ENCODE measurements around the gene GTF2IRD1.
"Not testable (repeated sequence)": the region's sequence is repeated elsewhere in the genome, so short reads cannot be mapped to it uniquely, and the experiment has no call there.

GTF2IRD1 gene

GRCh38 chr7:74625446-74625845 lies 171.7 kb downstream of the GTF2IRD1 start:
- no peak for DNase-seq (ENCODE audit: low read depth, low spot score)
- Histone ChIP-seq H3K9ac (ENCODE audit: insufficient read length, low read depth) (no peak overlapping the region), H3K4me1 (ENCODE audit: insufficient read depth, insufficient read length) (no peaks in the 10 kb centered on the region), H3K9me3 (ENCODE audit: insufficient read depth, low read length) (no peaks in the 10 kb centered on the region), H3K36me3 (ENCODE audit: insufficient read depth, insufficient read length, low read length) (no peaks in the 10 kb centered on the region), H3K4me3 (ENCODE audit: insufficient read length, low read depth) (no peak overlapping the region), H3K27me3 (ENCODE audit: insufficient read depth, insufficient read length) (no peaks in the 10 kb centered on the region)
- TF ChIP-seq YY1 (IDR thresholded peaks at IDR 0.05; ENCODE audit: insufficient read depth, insufficient read length) (no peak), SUZ12 (IDR thresholded peaks at IDR 0.05; ENCODE audit: extremely low read depth, insufficient read depth, insufficient read length) (no peak), ZNF274 (IDR thresholded peaks at IDR 0.05; ENCODE audit: low read depth, low read length) (no peak)

DNA sequence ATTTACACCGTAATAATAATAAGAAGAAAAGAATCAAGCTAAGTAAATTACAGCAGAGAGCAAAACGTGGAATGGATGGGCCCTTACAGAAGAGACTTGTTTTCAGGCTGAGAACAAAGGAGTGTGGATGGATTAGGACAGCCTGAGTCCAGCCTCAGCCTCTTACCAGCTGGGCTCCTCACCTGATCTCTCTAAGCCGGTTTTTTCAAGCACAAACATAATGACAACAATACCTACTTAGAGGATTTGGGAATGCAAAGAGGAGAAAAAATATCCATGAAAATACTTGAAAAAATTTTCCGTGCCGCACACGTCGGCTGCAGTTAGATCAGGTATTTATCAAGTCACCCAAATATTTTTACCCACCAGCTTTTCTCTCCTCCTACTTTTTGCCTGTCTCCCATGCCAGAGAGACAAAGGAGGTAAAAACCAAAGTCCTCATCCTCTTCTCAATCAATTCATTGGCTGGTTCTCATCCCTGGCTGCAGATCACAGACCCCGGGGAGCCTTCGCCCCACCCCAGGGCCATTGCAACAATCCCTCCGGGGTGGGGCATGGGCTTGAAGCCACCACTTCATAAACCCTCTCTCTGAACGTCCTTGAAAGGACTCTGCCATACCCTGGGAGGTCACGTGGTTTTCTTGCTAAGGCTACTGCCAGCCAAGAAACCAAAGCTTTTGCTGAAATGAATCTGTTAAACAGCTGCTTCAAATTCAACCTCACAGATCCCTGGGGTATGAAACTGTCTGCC lies 174.1 kb downstream of the GTF2IRD1 start:
- H3K4me1 ChIP-seq (ENCODE audit: insufficient read depth, insufficient read length), result no peaks in the 10 kb centered on the region

DNA sequence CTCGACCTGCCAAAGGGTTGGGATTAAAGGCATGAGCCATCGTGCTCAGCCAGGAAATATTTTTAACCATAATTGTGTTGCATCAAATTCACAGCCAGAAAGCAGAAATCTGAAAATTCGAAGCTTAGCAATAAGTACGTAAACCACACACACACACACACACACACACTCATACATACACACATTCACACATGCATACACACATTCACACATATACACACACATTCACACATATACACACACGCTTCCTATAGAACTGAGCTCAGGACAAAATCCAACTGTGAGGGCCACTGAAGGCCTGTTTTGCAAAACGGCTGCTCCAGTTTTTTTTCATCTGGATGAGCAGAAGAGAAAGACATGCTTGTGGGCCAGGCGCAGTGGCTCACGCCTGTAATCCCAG lies 178.8 kb downstream of the GTF2IRD1 start:
- TF ChIP-seq YY1 (IDR thresholded peaks at IDR 0.05; ENCODE audit: insufficient read depth, insufficient read length) (no peak), SUZ12 (IDR thresholded peaks at IDR 0.05; ENCODE audit: extremely low read depth, insufficient read depth, insufficient read length) (no peak), ZNF274 (IDR thresholded peaks at IDR 0.05; ENCODE audit: low read depth, low read length) (no peak)
- DNase-seq (ENCODE audit: low read depth, low spot score), result no peak
- H3K4me1 ChIP-seq (ENCODE audit: insufficient read depth, insufficient read length), result no peaks in the 10 kb centered on the region
- H3K9me3 ChIP-seq (ENCODE audit: insufficient read depth, low read length), result no peaks in the 10 kb centered on the region
- H3K36me3 ChIP-seq (ENCODE audit: insufficient read depth, insufficient read length, low read length), result no peaks in the 10 kb centered on the region
- H3K9ac ChIP-seq (ENCODE audit: insufficient read length, low read depth), result no peak overlapping the region
- no peaks in the 10 kb centered on the region for H3K27me3 ChIP-seq (ENCODE audit: insufficient read depth, insufficient read length)
- H3K4me3 ChIP-seq (ENCODE audit: insufficient read length, low read depth), result no peak overlapping the region

More for the DNA sequence above, 174.1 kb downstream of the GTF2IRD1 start:
- Histone ChIP-seq H3K9me3 (ENCODE audit: insufficient read depth, low read length) (no peaks in the 10 kb centered on the region), H3K36me3 (ENCODE audit: insufficient read depth, insufficient read length, low read length) (no peaks in the 10 kb centered on the region), H3K27me3 (ENCODE audit: insufficient read depth, insufficient read length) (no peaks in the 10 kb centered on the region), H3K9ac (ENCODE audit: insufficient read length, low read depth) (peak overlapping the region; percentile 63), H3K4me3 (ENCODE audit: insufficient read length, low read depth) (no peak overlapping the region)
- TF ChIP-seq YY1 (IDR thresholded peaks at IDR 0.05; ENCODE audit: insufficient read depth, insufficient read length) (no peak), ZNF274 (IDR thresholded peaks at IDR 0.05; ENCODE audit: low read depth, low read length) (no peak), SUZ12 (IDR thresholded peaks at IDR 0.05; ENCODE audit: extremely low read depth, insufficient read depth, insufficient read length) (no peak)
- peak; percentile 33 for DNase-seq (ENCODE audit: low read depth, low spot score)

DNA sequence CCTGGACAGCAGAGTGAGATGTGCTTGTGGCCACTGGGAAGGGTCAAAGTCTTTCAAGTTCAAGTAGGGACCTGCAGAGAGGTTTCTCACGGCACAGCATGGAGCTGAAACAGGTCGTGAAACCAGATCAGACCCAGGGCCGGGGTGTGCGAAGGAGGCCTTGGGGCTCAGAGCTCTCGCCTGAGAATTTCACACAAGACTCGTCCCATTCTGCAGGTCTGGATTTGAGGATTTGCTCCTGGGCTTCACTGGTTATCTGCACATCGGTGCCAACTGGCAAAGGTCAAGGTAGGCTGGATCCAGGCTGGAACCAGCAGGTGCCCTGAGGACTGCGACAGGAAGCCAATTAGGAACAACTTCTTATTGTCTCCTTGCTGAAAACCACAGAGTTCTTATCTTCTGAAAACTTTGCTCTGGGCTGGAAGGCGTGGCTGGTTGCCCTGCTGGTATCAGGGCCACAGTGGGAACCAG lies 179.8 kb downstream of the GTF2IRD1 start:
- no peaks in the 10 kb centered on the region for H3K36me3 ChIP-seq (ENCODE audit: insufficient read depth, insufficient read length, low read length)
- H3K27me3 ChIP-seq (ENCODE audit: insufficient read depth, insufficient read length), result no peaks in the 10 kb centered on the region
- TF ChIP-seq ZNF274 (IDR thresholded peaks at IDR 0.05; ENCODE audit: low read depth, low read length) (no peak), SUZ12 (IDR thresholded peaks at IDR 0.05; ENCODE audit: extremely low read depth, insufficient read depth, insufficient read length) (no peak), YY1 (IDR thresholded peaks at IDR 0.05; ENCODE audit: insufficient read depth, insufficient read length) (no peak)
- H3K9me3 ChIP-seq (ENCODE audit: insufficient read depth, low read length), result no peaks in the 10 kb centered on the region
- no peaks in the 10 kb centered on the region for H3K4me1 ChIP-seq (ENCODE audit: insufficient read depth, insufficient read length)
- no peak overlapping the region for H3K9ac ChIP-seq (ENCODE audit: insufficient read length, low read depth)
- no peak for DNase-seq (ENCODE audit: low read depth, low spot score)
- H3K4me3 ChIP-seq (ENCODE audit: insufficient read length, low read depth), result no peak overlapping the region

DNA sequence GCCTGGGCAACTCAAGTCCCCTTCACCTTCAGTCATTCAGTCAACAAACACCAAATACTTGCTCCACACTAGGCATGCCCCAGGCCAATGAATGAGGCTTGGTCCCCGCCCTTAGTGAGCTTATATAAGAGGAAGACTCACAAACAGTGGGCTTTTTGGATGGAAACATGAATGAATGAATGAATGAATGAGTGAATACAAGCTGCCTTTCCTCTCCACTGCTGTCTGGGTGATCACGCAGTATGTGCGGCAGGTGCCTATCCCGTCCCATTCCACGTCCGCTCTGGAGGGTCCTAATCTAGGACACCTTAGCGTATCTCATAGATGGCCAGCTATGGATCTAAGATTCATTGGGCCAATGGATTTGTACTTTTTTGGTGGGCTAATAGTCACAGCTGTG lies 184.0 kb downstream of the GTF2IRD1 start:
- DNase-seq (ENCODE audit: low read depth, low spot score), result no peak
- Histone ChIP-seq H3K4me3 (ENCODE audit: insufficient read length, low read depth) (no peak overlapping the region), H3K36me3 (ENCODE audit: insufficient read depth, insufficient read length, low read length) (no peaks in the 10 kb centered on the region), H3K4me1 (ENCODE audit: insufficient read depth, insufficient read length) (no peaks in the 10 kb centered on the region), H3K9me3 (ENCODE audit: insufficient read depth, low read length) (no peaks in the 10 kb centered on the region), H3K27me3 (ENCODE audit: insufficient read depth, insufficient read length) (no peaks in the 10 kb centered on the region), H3K9ac (ENCODE audit: insufficient read length, low read depth) (no peak overlapping the region)
- no peak for TF ChIP-seq YY1 (IDR thresholded peaks at IDR 0.05; ENCODE audit: insufficient read depth, insufficient read length)
- no peak for TF ChIP-seq ZNF274 (IDR thresholded peaks at IDR 0.05; ENCODE audit: low read depth, low read length)
- TF ChIP-seq SUZ12 (IDR thresholded peaks at IDR 0.05; ENCODE audit: extremely low read depth, insufficient read depth, insufficient read length), result no peak

GRCh38 chr7:74650055-74650454 lies 196.3 kb downstream of the GTF2IRD1 start:
- not testable (repeated sequence) for H3K4me3 ChIP-seq (ENCODE audit: insufficient read length, low read depth); H3K4me1 ChIP-seq (ENCODE audit: insufficient read depth, insufficient read length); H3K27me3 ChIP-seq (ENCODE audit: insufficient read depth, insufficient read length); H3K36me3 ChIP-seq (ENCODE audit: insufficient read depth, insufficient read length, low read length); H3K9me3 ChIP-seq (ENCODE audit: insufficient read depth, low read length); H3K9ac ChIP-seq (ENCODE audit: insufficient read length, low read depth)
- peak; percentile 44 for DNase-seq (ENCODE audit: low read depth, low spot score)

DNA sequence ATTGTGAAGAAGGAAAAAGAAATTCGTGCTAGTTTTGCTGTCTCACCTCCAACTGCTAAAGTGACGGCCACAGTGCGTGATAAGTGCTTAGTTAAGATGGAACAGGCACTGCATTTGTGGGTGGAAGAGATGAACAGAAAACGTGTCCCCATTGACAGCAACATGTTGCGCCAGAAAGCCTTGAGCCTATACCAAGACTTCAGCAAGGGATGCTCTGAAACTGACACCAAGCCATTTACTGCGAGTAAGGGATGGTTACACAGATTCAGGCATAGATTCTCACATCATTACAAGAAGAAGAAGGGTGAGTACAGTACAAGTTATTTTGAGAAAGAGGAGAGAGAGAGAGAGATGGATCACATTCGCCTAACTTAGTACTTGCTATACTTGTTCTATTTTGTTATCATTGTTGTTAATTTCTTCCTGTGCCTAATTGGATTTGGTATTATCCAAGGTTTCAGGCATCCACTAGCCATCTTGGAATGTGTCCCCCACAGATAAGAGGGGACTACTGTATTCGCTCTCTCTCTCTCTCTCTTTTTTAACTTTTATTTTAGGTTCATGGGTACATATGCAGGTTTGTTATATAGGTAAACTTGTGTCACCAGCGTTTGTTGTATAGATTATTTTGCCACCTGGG lies 196.9 kb downstream of the GTF2IRD1 start:
- not testable (repeated sequence) for H3K36me3 ChIP-seq (ENCODE audit: insufficient read depth, insufficient read length, low read length); H3K4me1 ChIP-seq (ENCODE audit: insufficient read depth, insufficient read length); H3K27me3 ChIP-seq (ENCODE audit: insufficient read depth, insufficient read length); H3K9me3 ChIP-seq (ENCODE audit: insufficient read depth, low read length); H3K9ac ChIP-seq (ENCODE audit: insufficient read length, low read depth); DNase-seq (ENCODE audit: low read depth, low spot score)
- peak overlapping the region; percentile 2 for H3K4me3 ChIP-seq (ENCODE audit: insufficient read length, low read depth)

GRCh38 chr7:74651133-74651504 lies 197.4 kb downstream of the GTF2IRD1 start:
- H3K9ac ChIP-seq (ENCODE audit: insufficient read length, low read depth); H3K9me3 ChIP-seq (ENCODE audit: insufficient read depth, low read length); H3K36me3 ChIP-seq (ENCODE audit: insufficient read depth, insufficient read length, low read length); DNase-seq (ENCODE audit: low read depth, low spot score); H3K27me3 ChIP-seq (ENCODE audit: insufficient read depth, insufficient read length); H3K4me1 ChIP-seq (ENCODE audit: insufficient read depth, insufficient read length); H3K4me3 ChIP-seq (ENCODE audit: insufficient read length, low read depth): not testable (repeated sequence)
